NCI-H1048 (cell line): ENCODE measurements around the gene FAM120A.

Source experiments
- DNase-seq: peaks from one replicate; lab custom pipeline; 2025; lab: John Stamatoyannopoulos, UW

FAM120A gene

DNA sequence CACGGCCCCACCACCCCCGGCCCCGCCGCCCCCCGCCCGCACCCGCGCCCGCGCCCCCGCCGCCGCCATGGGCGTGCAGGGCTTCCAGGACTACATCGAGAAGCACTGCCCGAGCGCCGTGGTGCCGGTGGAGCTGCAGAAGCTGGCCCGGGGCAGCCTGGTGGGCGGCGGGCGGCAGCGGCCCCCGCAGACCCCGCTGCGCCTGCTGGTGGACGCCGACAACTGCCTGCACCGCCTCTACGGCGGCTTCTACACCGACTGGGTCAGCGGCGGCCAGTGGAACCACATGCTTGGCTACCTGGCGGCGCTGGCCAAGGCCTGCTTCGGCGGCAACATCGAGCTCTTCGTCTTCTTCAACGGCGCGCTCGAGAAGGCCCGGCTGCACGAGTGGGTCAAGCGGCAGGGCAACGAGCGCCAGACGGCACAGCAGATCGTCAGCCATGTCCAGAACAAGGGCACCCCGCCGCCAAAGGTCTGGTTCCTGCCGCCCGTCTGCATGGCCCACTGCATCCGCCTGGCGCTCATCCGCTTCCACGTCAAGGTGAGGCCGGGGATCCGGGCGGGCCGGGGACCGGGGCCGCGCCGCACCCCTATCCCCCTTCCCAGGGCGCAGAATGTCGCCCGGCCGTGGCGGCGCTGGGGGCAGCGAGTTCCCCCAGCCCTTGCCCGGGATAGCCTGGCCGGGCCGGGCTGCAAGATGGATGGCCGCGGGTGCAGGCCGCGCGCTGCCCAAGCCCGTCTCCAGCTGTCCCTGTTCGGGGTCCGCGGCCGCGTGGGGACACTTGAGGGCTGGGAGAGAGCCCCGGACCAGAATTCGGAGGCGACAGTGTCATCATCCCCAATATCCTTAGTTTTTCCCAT, 594 bp downstream of the FAM120A start:
- no peak for DNase-seq

- DNase-seq = no peak
Measured at GRCh38 chr9:93452710-93453046, 1.2 kb downstream of the FAM120A start.

DNA sequence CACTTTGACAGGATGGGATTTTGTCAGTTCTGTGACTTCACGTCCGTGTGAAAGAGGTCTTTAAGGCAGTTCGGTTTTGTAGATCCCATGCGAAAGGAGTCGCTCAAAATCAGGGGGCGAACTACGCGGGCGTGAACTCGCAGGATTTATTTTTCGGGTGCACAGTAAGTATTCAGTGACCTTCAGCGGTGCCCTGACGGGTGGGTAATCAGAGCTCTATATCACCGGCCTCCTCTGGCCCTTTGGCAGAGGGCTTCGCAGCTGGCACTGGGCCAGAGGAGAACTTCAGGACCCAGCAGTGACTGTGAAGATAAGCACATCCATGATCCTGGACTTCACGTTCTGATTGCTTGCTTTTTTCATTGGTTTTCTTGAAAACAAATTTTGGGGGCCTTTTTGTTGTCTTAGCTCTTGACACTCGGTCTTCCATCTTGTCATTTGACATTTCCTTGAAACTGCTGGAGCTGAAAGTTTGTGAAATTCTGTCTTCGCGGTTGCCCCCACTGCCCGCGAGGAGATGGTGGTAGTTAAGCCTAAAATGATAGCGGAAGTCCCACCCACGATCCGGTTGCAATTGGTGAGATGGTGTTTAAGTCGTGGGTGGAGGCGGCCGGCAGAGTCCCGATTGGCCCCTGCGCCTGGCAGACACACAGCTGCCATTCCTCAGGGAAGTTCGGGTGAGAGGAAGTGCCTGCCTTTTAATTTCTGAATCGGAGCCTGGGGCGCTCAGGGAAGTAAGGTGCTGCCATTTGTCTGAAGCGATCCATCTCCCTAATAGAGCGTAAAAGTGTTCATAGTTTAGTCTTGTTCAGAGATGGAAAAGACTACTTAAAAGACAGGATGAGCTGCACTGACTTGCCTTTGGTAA, 1.8 kb downstream of the FAM120A start, which contains the start of gene FAM120AOS:
TSS of gene FAM120AOS (minus strand) at position 535 of the 868 bp plus-strand sequence. CDS start 872 bp downstream, outside the sequence.
- DNase-seq = peak; percentile 89

DNA sequence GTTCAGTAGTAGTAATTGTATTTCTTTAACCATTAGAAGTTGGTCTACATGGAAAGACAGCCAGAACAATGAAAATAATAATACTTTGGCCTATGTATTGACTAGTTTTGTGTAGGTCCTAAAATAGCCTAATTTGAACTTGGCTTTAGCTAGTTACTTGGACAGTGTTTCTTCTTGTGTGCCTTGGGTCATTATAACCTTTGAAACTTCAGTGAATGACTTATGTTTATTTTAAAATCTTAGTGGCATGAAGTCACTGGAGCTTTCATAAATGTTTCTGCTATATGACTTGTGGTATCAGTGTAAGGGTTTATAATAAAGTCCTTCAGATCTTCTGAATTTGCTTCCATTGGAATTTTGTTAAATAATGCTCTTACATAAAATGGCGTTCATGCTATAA, 4.5 kb downstream of the FAM120A start:
- no peak for DNase-seq

DNA sequence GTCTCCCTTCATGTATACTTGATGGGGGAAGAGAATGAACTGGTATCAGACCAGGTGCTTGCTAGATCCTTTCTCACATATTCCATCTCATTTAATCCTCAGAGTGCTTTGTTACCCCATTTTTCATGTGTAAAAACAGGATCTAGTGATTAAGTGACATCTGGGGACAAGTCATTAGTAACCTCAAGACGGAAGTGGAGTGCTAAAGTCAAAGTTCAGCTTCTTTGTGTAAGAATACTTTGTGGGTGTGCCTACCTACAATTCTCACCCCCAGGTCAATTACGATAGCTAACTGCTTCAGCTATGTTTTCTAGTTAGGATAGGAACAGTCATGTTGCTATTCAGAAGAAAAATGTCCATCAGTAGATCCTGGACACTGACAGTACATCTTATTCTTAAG, 5.0 kb downstream of the FAM120A start:
- DNase-seq = no peak

DNA sequence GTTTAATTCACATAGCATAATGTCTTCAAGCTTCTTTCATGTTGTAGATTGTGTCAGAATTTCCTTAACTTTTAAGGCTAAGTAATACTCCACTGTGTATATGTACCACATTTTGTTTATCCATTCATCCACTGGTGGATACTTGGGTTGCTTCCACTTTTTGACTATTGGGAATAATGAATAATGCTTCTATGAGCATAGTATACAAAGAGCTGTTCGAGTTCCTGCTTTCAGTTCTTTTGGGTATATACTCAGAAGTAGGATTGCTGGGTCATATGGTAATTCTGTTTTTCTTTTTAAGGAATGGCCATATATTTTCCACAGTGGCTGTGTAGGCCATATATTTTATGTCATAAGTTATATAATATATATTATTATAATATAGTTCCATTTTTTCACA, 5.5 kb downstream of the FAM120A start:
- DNase-seq = no peak

DNA sequence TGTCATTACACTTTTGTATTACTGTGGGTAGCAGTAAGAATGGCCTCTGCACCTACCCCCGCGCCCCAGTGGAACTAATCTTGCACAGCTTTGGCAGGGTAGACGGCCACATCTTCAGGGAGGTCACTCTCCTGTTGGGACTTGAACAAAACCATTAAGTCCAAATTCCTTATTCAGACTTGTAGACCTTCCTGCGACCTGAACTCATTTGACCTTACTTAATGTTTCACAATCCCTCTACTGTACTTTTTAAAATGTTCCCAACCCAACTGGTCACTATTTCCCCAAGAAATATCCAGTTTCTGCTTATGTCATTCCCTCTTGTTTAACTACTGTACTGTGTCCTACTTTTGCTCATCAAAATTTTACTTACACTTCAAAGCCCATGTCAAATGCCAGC, 7.2 kb downstream of the FAM120A start:
- no peak for DNase-seq

- no peak for DNase-seq
Measured at GRCh38 chr9:93459432-93459847, 8.0 kb downstream of the FAM120A start.

GRCh38 chr9:93460689-93461413, 9.4 kb downstream of the FAM120A start:
- no peak for DNase-seq

- DNase-seq = no peak
Measured at GRCh38 chr9:93461414-93461743, 9.9 kb downstream of the FAM120A start.

- no peak for DNase-seq
Measured at GRCh38 chr9:93461821-93462220, 10.3 kb downstream of the FAM120A start.

- no peak for DNase-seq
Measured at GRCh38 chr9:93463638-93464248, 12.3 kb downstream of the FAM120A start.

DNA sequence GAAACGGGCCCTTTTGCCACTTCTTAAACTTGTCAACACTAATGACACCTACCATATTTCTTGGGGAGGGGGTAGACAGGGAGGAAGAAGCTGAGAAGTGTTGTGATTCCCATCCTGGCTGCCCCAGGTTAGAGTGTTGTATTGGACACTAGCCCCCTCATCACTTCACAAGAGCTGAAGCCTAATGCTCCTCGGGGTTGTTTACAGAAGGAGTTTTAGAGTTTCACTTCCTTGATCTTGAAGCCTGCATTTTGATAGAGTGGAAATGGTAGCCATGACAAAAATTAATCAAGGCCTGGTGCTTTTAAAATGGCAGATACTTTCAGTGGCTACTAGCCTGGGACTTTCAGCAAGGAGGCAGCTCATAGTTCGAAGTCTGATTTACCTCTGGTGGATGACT, 12.9 kb downstream of the FAM120A start:
- no peak for DNase-seq

DNA sequence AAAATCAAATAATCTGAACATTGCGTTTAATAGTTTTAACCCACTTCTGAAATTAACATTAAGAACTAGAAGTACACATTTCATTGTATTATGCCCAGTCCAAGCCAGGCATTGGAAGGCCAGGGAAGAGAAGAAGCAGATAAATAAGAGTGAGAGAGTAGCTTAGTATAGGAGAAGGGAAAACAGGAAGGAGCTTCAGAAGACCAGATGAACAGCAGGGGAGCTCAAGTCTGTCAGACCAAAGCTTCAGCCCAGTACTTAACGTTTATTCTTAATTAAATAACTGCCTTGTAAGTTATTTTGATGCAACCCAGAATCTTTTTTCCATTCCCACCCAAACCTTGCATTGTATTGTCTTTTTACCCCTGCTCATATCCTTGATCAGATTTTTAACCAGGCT, 13.4 kb downstream of the FAM120A start:
- no peak for DNase-seq

DNA sequence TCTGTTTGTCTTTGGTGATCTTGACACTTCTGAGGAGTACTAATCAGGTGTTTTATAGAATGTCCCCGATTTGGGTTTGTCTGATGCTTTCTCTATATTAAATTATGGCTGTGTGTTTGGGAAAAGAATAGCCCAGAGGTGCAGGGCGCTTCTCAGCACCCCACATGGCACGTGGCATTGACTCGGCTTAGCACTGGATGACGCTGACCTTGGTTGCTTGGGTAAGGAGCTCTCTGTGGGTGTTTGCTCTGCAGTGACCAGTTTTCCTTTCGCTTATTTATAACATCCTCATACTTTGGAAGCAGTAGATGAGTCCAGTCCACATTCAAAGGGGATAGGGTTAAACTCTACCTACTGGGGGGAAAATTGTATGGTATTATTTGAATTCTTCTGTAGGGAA, 14.4 kb downstream of the FAM120A start:
- no peak for DNase-seq

- DNase-seq = no peak
Measured at GRCh38 chr9:93466416-93467061, 15.1 kb downstream of the FAM120A start.

DNA sequence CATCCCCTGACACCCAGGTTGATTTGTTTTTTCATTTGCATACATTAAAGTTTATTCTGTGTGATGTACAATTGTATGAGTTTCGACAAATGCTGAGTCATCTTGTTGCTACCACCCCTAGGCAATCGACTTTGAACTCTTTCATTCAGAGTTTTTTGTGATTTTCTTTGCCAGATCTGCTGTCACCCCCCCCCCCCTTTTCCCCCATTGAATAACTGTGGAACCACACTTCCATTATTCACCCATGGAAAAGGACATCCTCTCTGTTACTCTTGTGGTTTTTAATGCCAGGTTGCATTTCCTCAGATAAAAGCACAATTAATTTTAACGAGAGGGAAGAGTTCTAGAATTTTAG, 15.6 kb downstream of the FAM120A start:
- DNase-seq = peak; percentile 59

- peak; percentile 36 for DNase-seq
Measured at GRCh38 chr9:93467462-93467861, 16.0 kb downstream of the FAM120A start.

GRCh38 chr9:93468763-93469456, 17.4 kb downstream of the FAM120A start:
- no peak for DNase-seq

GRCh38 chr9:93470391-93470790, 18.9 kb downstream of the FAM120A start:
- DNase-seq = no peak

DNA sequence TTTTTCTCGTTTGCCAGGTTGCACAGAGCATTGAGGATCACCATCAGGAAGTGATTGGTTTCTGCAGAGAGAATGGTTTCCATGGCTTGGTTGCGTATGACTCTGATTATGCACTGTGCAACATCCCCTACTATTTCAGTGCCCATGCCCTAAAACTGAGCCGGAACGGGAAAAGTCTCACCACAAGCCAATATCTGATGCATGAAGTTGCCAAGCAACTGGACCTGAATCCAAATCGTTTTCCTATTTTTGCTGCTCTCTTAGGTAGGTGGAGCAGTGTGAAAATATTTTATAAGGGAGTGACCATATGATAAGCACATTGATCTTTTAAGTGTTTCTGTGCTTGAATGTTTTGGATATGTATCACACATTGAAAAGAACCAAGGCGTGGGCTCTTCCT, 19.6 kb downstream of the FAM120A start:
- no peak for DNase-seq
